Body of pancreas (tissue), 4 donors: ENCODE measurements around the gene CPNE1. TPM values are rescaled to one million over a fixed set of nuclear protein-coding genes. Genes with fewer than 3 reads are reported as not detected.

Source experiments
- ATAC-seq: fragments of 150-250 bp; one replicate; pipeline ENCODE4 v1.9.1; 2016
- DNase-seq, 4 donors: peaks; one replicate each; pipeline ENCODE4 v3.0.0-alpha.2; 2019
- H3K27ac ChIP-seq, 4 donors: fragments of 200-600 bp; sonication (generic); 1 replicate in 3 of 4; 2 replicates in 1 of 4; pipeline versions ENCODE4 v1.5.1 to v1.6.1; 2016 to 2019; ENCODE audit warnings: mild to moderate bottlenecking in 1 of 4, mixed read lengths in 1 of 4, moderate library complexity in 1 of 4
- H3K27me3 ChIP-seq, 2 donors: fragments of 200-600 bp; sonication (generic); one replicate each; pipeline ENCODE4 v1.6.0; 2016; ENCODE audit warnings: mild to moderate bottlenecking in 1 of 2
- H3K36me3 ChIP-seq, 2 donors: fragments of 200-600 bp; sonication (generic); replicated peaks in 1 of 2; 2 replicates each; pipeline ENCODE4 v1.5.1; 2016; ENCODE audit warnings: low read depth in 2 of 2; ENCODE audit not compliant: insufficient read depth in 1 of 2
- H3K4me1 ChIP-seq: fragments of 200-600 bp; sonication (generic); one replicate; pipeline ENCODE4 v1.6.0; 2016
- H3K4me3 ChIP-seq, 2 donors: fragments of 200-600 bp; sonication (generic); 1 replicate in 1 of 2; 2 replicates in 1 of 2; pipeline ENCODE4 v1.5.1; 2016 to 2019
- H3K9me3 ChIP-seq, 3 donors: fragments of 200-600 bp; sonication (generic); 1 replicate in 2 of 3; 2 replicates in 1 of 3; pipeline ENCODE4 v1.5.1; 2016
- CTCF ChIP-seq, 7 experiments: fragments of 450-650 bp in 4 of 7; fragments of 200-600 bp in 3 of 7; sonication (generic) in 3 of 7; IDR thresholded peaks; one replicate each; pipeline ENCODE4 v1.5.1; 2016 to 2019; ENCODE audit warnings: antibody characterized with exemption in 7 of 7
- POLR2A ChIP-seq, 3 donors: fragments of 450-650 bp; IDR thresholded peaks; one replicate each; pipeline ENCODE4 v1.6.1; 2016; ENCODE audit warnings: antibody characterized with exemption in 3 of 3, mild to moderate bottlenecking in 2 of 3
- WGBS, 2 donors: methylation state at CpG; one replicate each; pipeline ENCODE4 v1.1.5; 2017; 5-methylcytosine and 5-hydroxymethylcytosine counted together
- intact Hi-C: fragments of 100-400 bp; cut with DNase I; formaldehyde crosslinking; loops from one replicate; pipeline ENCODE4 v1.15.1; 2023
- total RNA-seq, 2 donors: library from RNA; depleted of rRNA; stranded (reverse); fragments of >200 nt; gene quantifications; one replicate each; pipeline ENCODE4 v1.1.0, GENCODE V29; 2016

The CPNE1 gene
- total RNA-seq, 2 donors from 2014 or later, result 87.3 to 93.9 TPM

GRCh38 chr20:35644806-35645205 is 19.9 kb downstream of the CPNE1 start:
- Histone ChIP-seq H3K36me3 (no peaks in the 10 kb centered on the region), H3K4me3 (no peak overlapping the region), H3K27ac (no peak overlapping the region), H3K9me3 (no peaks in the 10 kb centered on the region), H3K27me3 (no peaks in the 10 kb centered on the region), H3K4me1 (no peaks in the 10 kb centered on the region)
- TF ChIP-seq CTCF (IDR thresholded peaks at IDR 0.05), result no peak
- TF ChIP-seq POLR2A (IDR thresholded peaks at IDR 0.05), result no peak
- whole genome bisulfite sequencing, 2 donors, result 88 to 92% methylated on average over 2 of the region's 2 CpGs
- intact Hi-C loops, result no loop called here
- no peak for ATAC-seq
- DNase-seq, result no peak

GRCh38 chr20:35643045-35643444 is 21.7 kb downstream of the CPNE1 start:
- Histone ChIP-seq H3K36me3 (no peaks in the 10 kb centered on the region), H3K4me1 (no peaks in the 10 kb centered on the region), H3K27me3 (no peaks in the 10 kb centered on the region), H3K4me3 (no peak overlapping the region), H3K27ac (no peak overlapping the region), H3K9me3 (no peaks in the 10 kb centered on the region)
- no peak for DNase-seq
- intact Hi-C loops, result no loop called here
- no peak for ATAC-seq
- WGBS, 2 donors, result 93 to 96% methylated on average over 7 of the region's 7 CpGs
- TF ChIP-seq POLR2A (IDR thresholded peaks at IDR 0.05) (no peak), CTCF (IDR thresholded peaks at IDR 0.05) (no peak)

GRCh38 chr20:35641743-35642142 is 23.0 kb downstream of the CPNE1 start:
- Histone ChIP-seq H3K4me3 (no peak overlapping the region), H3K9me3 (no peaks in the 10 kb centered on the region), H3K36me3 (no peaks in the 10 kb centered on the region), H3K4me1 (no peaks in the 10 kb centered on the region), H3K27ac (no peak overlapping the region), H3K27me3 (no peaks in the 10 kb centered on the region)
- DNase-seq (no peak), ATAC-seq (no peak)
- WGBS, 2 donors, result 54 to 70% methylated on average over 4 of the region's 4 CpGs
- TF ChIP-seq POLR2A (IDR thresholded peaks at IDR 0.05) (no peak), CTCF (IDR thresholded peaks at IDR 0.05) (no peak)
- intact Hi-C loops, result no loop called here

- no peak for DNase-seq
- no peak for TF ChIP-seq CTCF (IDR thresholded peaks at IDR 0.05)
- TF ChIP-seq POLR2A (IDR thresholded peaks at IDR 0.05), result no peak
- ATAC-seq, result no peak
- 61 to 62% methylated on average over 3 of the region's 3 CpGs for WGBS, 2 donors
- Histone ChIP-seq H3K9me3 (no peaks in the 10 kb centered on the region), H3K4me1 (peaks cover 8% of the 10 kb centered on the region), H3K36me3 (no peaks in the 10 kb centered on the region), H3K4me3 (no peak overlapping the region), H3K27ac (no peak overlapping the region), H3K27me3 (no peaks in the 10 kb centered on the region)
- intact Hi-C loops, result no loop called here
Observed at GRCh38 chr20:35640724-35641123, 24.0 kb downstream of the CPNE1 start.

- DNase-seq, result no peak
- ATAC-seq, result no peak
- Histone ChIP-seq H3K27me3 (no peaks in the 10 kb centered on the region), H3K4me3 (no peak overlapping the region), H3K27ac (no peak overlapping the region), H3K36me3 (no peaks in the 10 kb centered on the region), H3K4me1 (peaks cover 10% of the 10 kb centered on the region), H3K9me3 (no peaks in the 10 kb centered on the region)
- no peak for TF ChIP-seq CTCF (IDR thresholded peaks at IDR 0.05)
- TF ChIP-seq POLR2A (IDR thresholded peaks at IDR 0.05), result no peak
- intact Hi-C loops, result no loop called here
- WGBS, 2 donors, result 54 to 62% methylated on average over 2 of the region's 2 CpGs
Observed at GRCh38 chr20:35638751-35639150, 25.9 kb downstream of the CPNE1 start.
